NCI-H82 treated with DMSO at 0.1 percent for 48 hours (cell line): ENCODE data around the gene IDUA.
"Not testable (repeated sequence)": the region's sequence is repeated elsewhere in the genome, so short reads cannot be mapped to it uniquely, and the experiment has no call there.

Experiments used
- DNase-seq: peaks from one replicate; lab custom pipeline; 2025; ENCODE audit not compliant: unreplicated experiment; lab: John Stamatoyannopoulos, UW

The IDUA gene

GRCh38 chr4:999240-999863 is 12.5 kb downstream of the IDUA start:
- DNase-seq = not testable (repeated sequence)

GRCh38 chr4:999882-1000425 is 13.1 kb downstream of the IDUA start:
- DNase-seq = no peak

- no peak for DNase-seq
Measured at GRCh38 chr4:1000686-1001260, 13.9 kb downstream of the IDUA start.

- DNase-seq = no peak
Measured at GRCh38 chr4:1001561-1002130, 14.8 kb downstream of the IDUA start.

- no peak for DNase-seq
Measured at GRCh38 chr4:1002131-1002630, 15.3 kb downstream of the IDUA start.

GRCh38 chr4:1002631-1003251 is 15.9 kb downstream of the IDUA start:
- DNase-seq = no peak

- DNase-seq = no peak
Measured at GRCh38 chr4:1003271-1004070, 16.6 kb downstream of the IDUA start.

GRCh38 chr4:1004071-1004418 is 17.2 kb downstream of the IDUA start:
- no peak for DNase-seq

GRCh38 chr4:1004557-1005485 is 18.0 kb downstream of the IDUA start:
- DNase-seq = no peak

- DNase-seq = no peak
Measured at GRCh38 chr4:1006856-1007255, 20.0 kb downstream of the IDUA start.

- DNase-seq = no peak
Measured at GRCh38 chr4:1008840-1009541, 22.1 kb downstream of the IDUA start.

GRCh38 chr4:1009542-1010394 is 22.9 kb downstream of the IDUA start:
- no peak for DNase-seq

- DNase-seq = no peak
Measured at GRCh38 chr4:1010395-1011021, 23.7 kb downstream of the IDUA start.

GRCh38 chr4:1011022-1011665 is 24.3 kb downstream of the IDUA start, which contains the start of gene FGFRL1:
FGFRL1 (plus strand) TSS chr4:1011626; CDS start chr4:1012486, 860 bp downstream.
- peak; percentile 11 for DNase-seq

- DNase-seq = no peak
Measured at GRCh38 chr4:1011666-1012033, 24.8 kb downstream of the IDUA start.

GRCh38 chr4:1012034-1012739 is 25.3 kb downstream of the IDUA start:
- no peak for DNase-seq
